OCI-LY1 (cell line): Measurements from ENCODE around the gene TRNAU1AP.
"Not testable (repeated sequence)": the region's sequence is repeated elsewhere in the genome, so short reads cannot be mapped to it uniquely, and the experiment has no call there.

Source experiments
- EZH2 ChIP-seq: fragments of 200-600 bp; sonication (generic), shearing (Covaris generic); IDR thresholded peaks from 2 replicates; pipeline ENCODE4 v1.8.0; 2017; ENCODE audit warnings: borderline replicate concordance, mixed run types, mild to moderate bottlenecking, antibody characterized with exemption, low read length, moderate library complexity, mixed read lengths
- TF ChIP-seq, protein P1 (sequence below): fragments of 200-600 bp; sonication (generic), shearing (Covaris generic); IDR thresholded peaks from 2 replicates; pipeline ENCODE4 v1.5.1; 2017; ENCODE audit warnings: mild to moderate bottlenecking, antibody characterized with exemption, low read length, moderate library complexity, mixed read lengths

DNA sequence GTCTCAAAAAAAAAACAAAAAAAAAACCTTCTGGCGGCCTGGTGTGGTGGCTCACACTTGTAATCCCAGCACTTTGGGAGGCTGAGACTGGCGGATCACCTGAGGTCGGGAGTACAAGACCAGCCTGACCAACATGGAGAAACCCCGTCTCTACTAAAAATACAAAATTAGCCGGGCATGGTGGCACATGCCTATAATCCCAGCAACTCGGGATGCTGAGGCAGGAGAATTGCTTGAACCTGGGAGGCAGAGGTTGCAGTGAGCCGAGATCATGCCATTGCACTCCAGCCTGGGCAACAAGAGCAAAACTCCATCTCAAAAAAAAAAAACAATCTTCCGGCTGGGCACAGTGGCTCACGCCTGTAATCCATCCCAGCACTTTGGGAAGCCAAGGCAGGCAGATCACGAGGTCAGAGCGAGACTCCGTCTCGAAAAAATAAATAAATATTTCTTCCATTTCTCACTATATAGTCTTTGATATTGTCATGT, 38.4 kb upstream of the TRNAU1AP start:
- TF ChIP-seq EZH2, result not testable (repeated sequence)
- TF ChIP-seq, protein P1, sequence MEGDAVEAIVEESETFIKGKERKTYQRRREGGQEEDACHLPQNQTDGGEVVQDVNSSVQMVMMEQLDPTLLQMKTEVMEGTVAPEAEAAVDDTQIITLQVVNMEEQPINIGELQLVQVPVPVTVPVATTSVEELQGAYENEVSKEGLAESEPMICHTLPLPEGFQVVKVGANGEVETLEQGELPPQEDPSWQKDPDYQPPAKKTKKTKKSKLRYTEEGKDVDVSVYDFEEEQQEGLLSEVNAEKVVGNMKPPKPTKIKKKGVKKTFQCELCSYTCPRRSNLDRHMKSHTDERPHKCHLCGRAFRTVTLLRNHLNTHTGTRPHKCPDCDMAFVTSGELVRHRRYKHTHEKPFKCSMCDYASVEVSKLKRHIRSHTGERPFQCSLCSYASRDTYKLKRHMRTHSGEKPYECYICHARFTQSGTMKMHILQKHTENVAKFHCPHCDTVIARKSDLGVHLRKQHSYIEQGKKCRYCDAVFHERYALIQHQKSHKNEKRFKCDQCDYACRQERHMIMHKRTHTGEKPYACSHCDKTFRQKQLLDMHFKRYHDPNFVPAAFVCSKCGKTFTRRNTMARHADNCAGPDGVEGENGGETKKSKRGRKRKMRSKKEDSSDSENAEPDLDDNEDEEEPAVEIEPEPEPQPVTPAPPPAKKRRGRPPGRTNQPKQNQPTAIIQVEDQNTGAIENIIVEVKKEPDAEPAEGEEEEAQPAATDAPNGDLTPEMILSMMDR, result not testable (repeated sequence)
